HG02588 (cell line): ENCODE measurements around the gene DYNLT1.

Source experiments
- ATAC-seq: cut with Tn5 transposase; IDR thresholded peaks from one replicate; pipeline ENCODE4 v1.9.1; 2021; ENCODE audit warnings: mild to moderate bottlenecking, moderate library complexity; ENCODE audit not compliant: unreplicated experiment

Gene DYNLT1

GRCh38 chr6:158604048-158604406 is 40.5 kb downstream of the DYNLT1 start:
- no peak for ATAC-seq

GRCh38 chr6:158603261-158604047 is 41.1 kb downstream of the DYNLT1 start:
- no peak for ATAC-seq

- no peak for ATAC-seq
Observed at GRCh38 chr6:158599635-158600034, 44.9 kb downstream of the DYNLT1 start.

- ATAC-seq = no peak
Observed at GRCh38 chr6:158597565-158597964, 47.0 kb downstream of the DYNLT1 start.

GRCh38 chr6:158596861-158597260 is 47.7 kb downstream of the DYNLT1 start:
- ATAC-seq = no peak

GRCh38 chr6:158595223-158595622 is 49.3 kb downstream of the DYNLT1 start:
- no peak for ATAC-seq

GRCh38 chr6:158593670-158594069 is 50.9 kb downstream of the DYNLT1 start:
- no peak for ATAC-seq

GRCh38 chr6:158591810-158592209 is 52.7 kb downstream of the DYNLT1 start:
- ATAC-seq = no peak

- no peak for ATAC-seq
Observed at GRCh38 chr6:158591134-158591809, 53.3 kb downstream of the DYNLT1 start.

- no peak for ATAC-seq
Observed at GRCh38 chr6:158589366-158589765, 55.2 kb downstream of the DYNLT1 start.

GRCh38 chr6:158586652-158587051 is 57.9 kb downstream of the DYNLT1 start:
- no peak for ATAC-seq
